Sigmoid colon (tissue), 7 donors: ENCODE measurements around the gene RPS8. TPM values are rescaled to one million over a fixed set of nuclear protein-coding genes. Genes with fewer than 3 reads are reported as not detected.
"Not testable (repeated sequence)": the region's sequence is repeated elsewhere in the genome, so short reads cannot be mapped to it uniquely, and the experiment has no call there.

Source experiments
- DNase-seq: peaks from one replicate; pipeline ENCODE4 v3.0.0-alpha.2; 2019
- H3K27ac ChIP-seq, 4 donors: fragments of 200-600 bp; sonication (generic); one replicate each; pipeline ENCODE4 v1.5.1; 2016 to 2019; ENCODE audit warnings: mild to moderate bottlenecking in 1 of 4
- H3K27me3 ChIP-seq, 3 donors: fragments of 200-600 bp; sonication (generic); one replicate each; pipeline ENCODE4 v1.5.1; 2019; ENCODE audit warnings: mild to moderate bottlenecking in 1 of 3
- H3K36me3 ChIP-seq, 4 donors: fragments of 200-600 bp; sonication (generic); one replicate each; pipeline ENCODE4 v1.5.1; 2016 to 2019
- H3K4me1 ChIP-seq, 4 donors: fragments of 200-600 bp; sonication (generic); one replicate each; pipeline ENCODE4 v1.5.1; 2017 to 2019
- H3K4me3 ChIP-seq, 4 donors: fragments of 200-600 bp; sonication (generic); one replicate each; pipeline ENCODE4 v1.5.1; 2017 to 2019; ENCODE audit warnings: mild to moderate bottlenecking in 2 of 4, moderate library complexity in 1 of 4
- H3K9me3 ChIP-seq, 4 donors: fragments of 200-600 bp in 3 of 4; sonication (generic) in 3 of 4; one replicate each; pipeline versions ENCODE4 v1.5.1 to v1.6.1; 2013 to 2019
- CTCF ChIP-seq, 4 experiments: fragments of 450-650 bp in 3 of 4; fragments of 200-600 bp in 1 of 4; IDR thresholded peaks; one replicate each; pipeline ENCODE4 v1.5.1; 2016 to 2019; ENCODE audit warnings: antibody characterized with exemption in 4 of 4, mild to moderate bottlenecking in 3 of 4, moderate library complexity in 2 of 4
- EP300 ChIP-seq, 4 donors: sonication (generic); formaldehyde crosslinking; IDR thresholded peaks; one replicate each; pipeline ENCODE4 v1.6.1; 2017; ENCODE audit warnings: antibody characterized with exemption in 4 of 4
- POLR2A ChIP-seq, 2 donors: fragments of 450-650 bp; IDR thresholded peaks; one replicate each; pipeline ENCODE4 v1.6.1; 2016; ENCODE audit warnings: antibody characterized with exemption in 2 of 2, mild to moderate bottlenecking in 2 of 2, moderate library complexity in 2 of 2
- POLR2AphosphoS5 ChIP-seq, 4 donors: sonication (generic); formaldehyde crosslinking; IDR thresholded peaks; one replicate each; pipeline ENCODE4 v1.6.1; 2017; ENCODE audit warnings: antibody characterized with exemption in 4 of 4
- WGBS, 2 donors: extraction: QIAGEN DNeasy Blood & Tissue Kit; methylation state at CpG; one replicate each; pipeline ENCODE4 v1.1.7; 2013; 5-methylcytosine and 5-hydroxymethylcytosine counted together
- intact Hi-C: fragments of 100-400 bp; cut with DNase I; formaldehyde crosslinking; loops from one replicate; pipeline ENCODE4 v1.15.1; 2023
- polyA plus RNA-seq, 3 donors: library from polyadenylated mRNA; stranded (reverse); fragments of 200-250 nt; gene quantifications; one replicate each; pipeline ENCODE4 v1.2.3, GENCODE V29; 2013
- small RNA-seq, 3 donors: library from RNA; depleted of rRNA; stranded (forward); fragments of <200 nt; gene quantifications; one replicate each; pipeline ENCODE3, GENCODE V24; 2016
- total RNA-seq, 4 donors: library from RNA; depleted of rRNA; stranded (reverse); fragments of >200 nt; gene quantifications; one replicate each; pipeline ENCODE4 v1.1.0, GENCODE V29; 2016
- donor health status: healthy with polysubstance abuse.
- donor health status: Bipolar disorder and iron deficiency.
- donor health status: healthy.

RPS8 gene
- total and polyA plus RNA-seq, 7 donors = 1,996 to 3,717 (median 2,845) TPM

GRCh38 chr1:44822981-44823451, 47.7 kb downstream of the RPS8 start:
- Histone ChIP-seq H3K4me3 (no peak overlapping the region), H3K9me3 (no peaks in the 10 kb centered on the region), H3K27ac (no peak overlapping the region), H3K4me1 (peaks cover 0 to 25% (median 19%) of the 10 kb centered on the region in 4 donors), H3K27me3 (no peaks in the 10 kb centered on the region), H3K36me3 (peaks cover 0 to 3% (median 0%) of the 10 kb centered on the region in 4 donors)
- intact Hi-C loops = loop anchor here (5.0 kb wide), 1 partner anchor 36 kb away; the partner anchor contains the start of gene BEST4
- 74 to 83% methylated on average over 15 of the region's 15 CpGs for WGBS, 2 donors
- DNase-seq = peak; percentile 67
- no peak for TF ChIP-seq EP300 (IDR thresholded peaks at IDR 0.05)

- not testable (repeated sequence) for H3K27me3 ChIP-seq, H3K27ac ChIP-seq, H3K4me3 ChIP-seq, H3K36me3 ChIP-seq, H3K9me3 ChIP-seq, DNase-seq
- WGBS, 2 donors = 95 to 96% methylated on average over 6 of the region's 6 CpGs
- intact Hi-C loops = loop anchor here (5.0 kb wide), 1 partner anchor 37 kb away; the partner anchor contains the start of gene BEST4
- peaks cover 0 to 12% (median 12%) of the 10 kb centered on the region in 4 donors for H3K4me1 ChIP-seq
Observed at GRCh38 chr1:44824392-44824791, 49.1 kb downstream of the RPS8 start.

DNA sequence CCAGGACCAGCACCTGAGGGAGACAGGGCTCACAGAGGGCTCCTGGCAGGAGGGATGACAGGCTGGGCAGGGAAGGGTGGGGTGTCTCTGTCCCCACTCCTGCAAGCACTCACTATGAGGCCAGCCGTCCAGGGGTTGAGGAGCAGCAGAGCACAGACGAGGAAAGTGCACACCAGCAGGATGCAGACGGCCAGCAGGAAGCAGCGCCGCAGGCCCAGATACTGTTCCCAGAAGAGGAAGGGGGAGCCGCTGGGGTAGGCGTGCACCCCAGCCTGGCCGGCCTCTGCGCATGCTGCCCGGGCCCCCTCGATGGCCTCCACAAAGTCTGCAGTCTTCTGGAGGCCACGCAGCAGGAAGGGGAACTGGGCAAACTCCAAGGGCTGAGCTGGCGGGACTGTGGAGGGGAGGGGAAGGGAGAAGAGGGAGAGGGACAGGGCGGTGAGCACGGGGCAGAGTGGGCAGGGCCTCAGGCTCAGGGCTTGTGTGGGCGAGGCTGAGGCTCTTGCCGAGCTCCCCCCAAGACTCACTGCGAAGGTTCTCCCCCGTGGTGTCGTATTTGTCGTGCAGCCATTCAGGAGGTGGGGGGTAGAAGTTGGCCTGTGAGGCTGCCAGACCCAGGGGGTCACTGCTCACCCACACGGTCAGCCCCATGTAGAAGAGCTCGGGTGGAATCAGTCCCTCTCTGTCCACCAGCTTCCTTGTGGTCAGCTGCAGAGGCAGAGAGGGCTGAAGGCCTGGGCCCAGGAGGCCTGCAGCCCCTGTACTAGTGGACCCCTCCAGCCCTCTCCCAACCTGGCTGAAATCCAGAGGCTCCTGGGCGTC, 51.2 kb downstream of the RPS8 start:
- Histone ChIP-seq H3K27me3 (no peaks in the 10 kb centered on the region), H3K4me3 (no peak overlapping the region), H3K9me3 (no peaks in the 10 kb centered on the region), H3K36me3 (peaks cover 0 to 3% (median 0%) of the 10 kb centered on the region in 4 donors), H3K27ac (peak overlapping the region in 1 of 4 donors; percentile 25), H3K4me1 (no peaks in the 10 kb centered on the region)
- peak; percentile 79 for DNase-seq
- no peak for TF ChIP-seq POLR2AphosphoS5 (IDR thresholded peaks at IDR 0.05)
- no peak for TF ChIP-seq POLR2A (IDR thresholded peaks at IDR 0.05)
- no peak for TF ChIP-seq CTCF (IDR thresholded peaks at IDR 0.05)
- no peak for TF ChIP-seq EP300 (IDR thresholded peaks at IDR 0.05)
- intact Hi-C loops = no loop called here
- WGBS, 2 donors = 47 to 54% methylated on average over 24 of the region's 24 CpGs

DNA sequence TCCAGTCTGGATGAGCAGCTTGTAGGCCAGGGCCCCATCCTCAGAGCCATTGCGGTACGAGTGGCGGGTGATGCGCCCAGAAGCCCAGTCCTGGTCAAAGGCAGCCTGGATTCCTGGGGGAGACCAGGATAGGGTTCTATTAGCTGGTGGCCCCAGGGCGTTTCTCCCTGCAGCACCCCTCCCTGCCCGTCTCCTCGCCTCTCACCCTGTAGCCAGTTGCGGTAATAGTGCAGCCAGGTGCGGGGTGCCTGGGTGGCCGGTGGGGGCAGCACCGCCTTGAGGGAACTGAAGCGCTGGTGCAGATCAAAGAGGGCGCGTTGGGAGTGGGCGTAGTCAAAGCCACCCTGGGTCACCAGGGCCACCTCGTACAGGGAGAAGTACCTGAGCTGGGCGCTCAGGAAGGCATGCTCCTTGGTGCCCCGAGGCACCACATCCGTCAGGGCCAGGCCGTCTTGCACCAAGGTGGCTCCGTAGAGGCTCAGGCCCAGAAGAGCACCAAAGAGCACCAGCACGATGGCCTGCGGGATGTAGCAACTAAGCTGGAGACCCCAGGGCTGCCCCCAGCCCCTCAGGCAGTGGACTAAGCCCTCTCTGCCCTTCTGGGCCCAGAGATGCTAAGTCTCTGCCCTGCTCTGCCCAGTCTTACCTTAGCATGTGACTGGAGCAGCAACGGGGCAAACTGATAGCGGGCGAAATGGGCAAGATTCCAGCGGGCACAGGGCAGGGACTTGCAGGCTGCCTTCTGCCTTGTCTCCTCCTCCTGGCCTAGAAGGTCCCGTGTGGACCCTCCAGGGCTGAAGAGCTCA, 52.1 kb downstream of the RPS8 start:
- no peaks in the 10 kb centered on the region for H3K9me3 ChIP-seq
- H3K4me1 ChIP-seq = no peaks in the 10 kb centered on the region
- DNase-seq = no peak
- no peak overlapping the region for H3K4me3 ChIP-seq
- WGBS, 2 donors = 88 to 90% methylated on average over 28 of the region's 28 CpGs
- intact Hi-C loops = no loop called here
- no peak for TF ChIP-seq POLR2AphosphoS5 (IDR thresholded peaks at IDR 0.05)
- TF ChIP-seq CTCF (IDR thresholded peaks at IDR 0.05) = no peak
- no peak for TF ChIP-seq EP300 (IDR thresholded peaks at IDR 0.05)
- TF ChIP-seq POLR2A (IDR thresholded peaks at IDR 0.05) = no peak
- peaks cover 0 to 3% (median 0%) of the 10 kb centered on the region in 4 donors for H3K36me3 ChIP-seq
- no peaks in the 10 kb centered on the region for H3K27me3 ChIP-seq
- H3K27ac ChIP-seq = no peak overlapping the region

- 95 to 96% methylated on average over 21 of the region's 21 CpGs for WGBS, 2 donors
- Histone ChIP-seq H3K36me3 (peaks cover 0 to 3% (median 0%) of the 10 kb centered on the region in 4 donors), H3K9me3 (no peaks in the 10 kb centered on the region), H3K27me3 (no peaks in the 10 kb centered on the region), H3K4me1 (no peaks in the 10 kb centered on the region), H3K4me3 (no peak overlapping the region), H3K27ac (no peak overlapping the region)
- DNase-seq = no peak
- intact Hi-C loops = no loop called here
- no peak for TF ChIP-seq POLR2A (IDR thresholded peaks at IDR 0.05)
Observed at GRCh38 chr1:44828003-44828651, 52.8 kb downstream of the RPS8 start.

Small RNA genes lying within 50 kb of the gene (small RNA-seq; reads per million reads assigned to genes)
- gene RNU5D-1 = 0.43 to 14.1 (median 2.5) reads per million in 3 donors
- 346 to 444 (median 426) reads per million in 3 donors for gene SNORD38A
- gene SNORD38B = 0 reads per million in 3 donors
- gene SNORD46 = 823 to 1,859 (median 1,554) reads per million in 3 donors
- gene SNORD55 = 0 reads per million in 3 donors

Other genes starting within 250 kb of the RPS8 start
- 1 to 10 TPM; 1.7 to 5.6 (median 4.5) TPM for gene TMEM53, start 101.1 kb upstream of the RPS8 start, total RNA-seq
- 10 to 100 TPM; 17.1 to 29.7 (median 19.8) TPM for gene TMEM53, start 101.1 kb upstream of the RPS8 start, polyA plus RNA-seq
- gene ARMH1, start 100.8 kb upstream of the RPS8 start, total RNA-seq = 1 to 10 TPM in 2 of 4 donors, under 1 TPM in 1, not detected in 1; 0.33 to 1.5 (median 1.1) TPM
- gene ARMH1, start 100.8 kb upstream of the RPS8 start, polyA plus RNA-seq = 10 to 100 TPM in 1 of 3 donors, not detected in 2; 23.0 TPM
- not detected for gene RNU5D-1, start 44.4 kb upstream of the RPS8 start, total RNA-seq
- gene RNU5D-1, start 44.4 kb upstream of the RPS8 start, polyA plus RNA-seq = not detected
- gene KIF2C, start 35.7 kb upstream of the RPS8 start, total RNA-seq = 1 to 10 TPM in 2 of 4 donors, under 1 TPM in 2; 0.36 to 2.0 (median 1.2) TPM
- 10 to 100 TPM in 1 of 3 donors, 1 to 10 TPM in 1, under 1 TPM in 1; 0.60 to 16.2 (median 3.9) TPM for gene KIF2C, start 35.7 kb upstream of the RPS8 start, polyA plus RNA-seq
- gene BEST4, start 12.6 kb downstream of the RPS8 start, total RNA-seq = 1 to 10 TPM in 1 of 4 donors, under 1 TPM in 1, not detected in 2; 0.33 to 1.1 TPM
- 10 to 100 TPM in 2 of 3 donors, 1 to 10 TPM in 1; 6.0 to 37.1 (median 10.2) TPM for gene BEST4, start 12.6 kb downstream of the RPS8 start, polyA plus RNA-seq
- gene PLK3, start 24.8 kb downstream of the RPS8 start, total RNA-seq = 10 to 100 TPM in 2 of 4 donors, 1 to 10 TPM in 2; 8.2 to 28.1 (median 11.0) TPM
- 10 to 100 TPM in 2 of 3 donors, 1 to 10 TPM in 1; 7.2 to 12.1 (median 10.2) TPM for gene PLK3, start 24.8 kb downstream of the RPS8 start, polyA plus RNA-seq
- gene DYNLT4, start 31.8 kb downstream of the RPS8 start, total RNA-seq = 1 to 10 TPM in 1 of 4 donors, not detected in 3; 1.1 TPM
- gene DYNLT4, start 31.8 kb downstream of the RPS8 start, polyA plus RNA-seq = under 1 TPM in 1 of 3 donors, not detected in 2; 0.20 TPM
- 1 to 10 TPM; 2.7 to 9.4 (median 3.2) TPM for gene BTBD19, start 33.0 kb downstream of the RPS8 start, total RNA-seq
- gene BTBD19, start 33.0 kb downstream of the RPS8 start, polyA plus RNA-seq = 1 to 10 TPM in 1 of 3 donors, under 1 TPM in 1, not detected in 1; 0.60 to 2.3 TPM
- 1 to 10 TPM in 1 of 4 donors, under 1 TPM in 3; 0.36 to 2.8 (median 0.83) TPM for gene PTCH2, start 67.7 kb downstream of the RPS8 start, total RNA-seq
- under 1 TPM in 1 of 3 donors, not detected in 2; 0.45 TPM for gene PTCH2, start 67.7 kb downstream of the RPS8 start, polyA plus RNA-seq
- gene EIF2B3, start 211.1 kb downstream of the RPS8 start, total RNA-seq = 10 to 100 TPM; 15.1 to 33.2 (median 25.8) TPM
- gene EIF2B3, start 211.1 kb downstream of the RPS8 start, polyA plus RNA-seq = 10 to 100 TPM in 1 of 3 donors, 1 to 10 TPM in 2; 7.8 to 16.1 (median 9.5) TPM
- gene HECTD3, start 235.8 kb downstream of the RPS8 start, total RNA-seq = 10 to 100 TPM; 23.9 to 45.7 (median 26.0) TPM
- gene HECTD3, start 235.8 kb downstream of the RPS8 start, polyA plus RNA-seq = 10 to 100 TPM; 56.5 to 74.2 (median 67.4) TPM
- gene UROD, start 236.7 kb downstream of the RPS8 start, total RNA-seq = 10 to 100 TPM; 65.6 to 99.2 (median 89.1) TPM
- gene UROD, start 236.7 kb downstream of the RPS8 start, polyA plus RNA-seq = 10 to 100 TPM; 58.5 to 73.8 (median 70.3) TPM